IPS-18a (cell line): ENCODE data around the gene TESK1.
"Not testable (repeated sequence)": the region's sequence is repeated elsewhere in the genome, so short reads cannot be mapped to it uniquely, and the experiment has no call there.

ENCODE experiments used
- H3K27ac ChIP-seq: one replicate; pipeline ENCODE4 v1.5.1; 2013; ENCODE audit warnings: low read length
- H3K27me3 ChIP-seq: one replicate; pipeline ENCODE4 v1.6.1; 2013; ENCODE audit warnings: mild to moderate bottlenecking, low read length; ENCODE audit not compliant: control insufficient read depth, insufficient read depth
- H3K36me3 ChIP-seq: one replicate; pipeline ENCODE4 v1.6.1; 2013; ENCODE audit warnings: low read depth, low read length; ENCODE audit not compliant: control insufficient read depth
- H3K4me1 ChIP-seq: one replicate; pipeline ENCODE4 v1.6.1; 2013; ENCODE audit warnings: low read depth, low read length; ENCODE audit not compliant: control insufficient read depth
- H3K4me3 ChIP-seq: one replicate; pipeline ENCODE4 v1.5.1; 2013; ENCODE audit warnings: low read length
- H3K9ac ChIP-seq: one replicate; pipeline ENCODE4 v1.6.1; 2013; ENCODE audit warnings: mild to moderate bottlenecking, low read length, moderate library complexity
- H3K9me3 ChIP-seq: one replicate; pipeline ENCODE4 v1.6.1; 2013; ENCODE audit warnings: low read depth, low read length; ENCODE audit not compliant: control insufficient read depth

The TESK1 gene

GRCh38 chr9:35563791-35564197 lies 41.3 kb upstream of the TESK1 start:
- Histone ChIP-seq H3K27me3 (no peaks in the 10 kb centered on the region), H3K4me1 (peaks cover 5% of the 10 kb centered on the region), H3K9me3 (no peaks in the 10 kb centered on the region), H3K27ac (no peak overlapping the region), H3K36me3 (no peaks in the 10 kb centered on the region), H3K4me3 (no peak overlapping the region), H3K9ac (no peak overlapping the region)

DNA sequence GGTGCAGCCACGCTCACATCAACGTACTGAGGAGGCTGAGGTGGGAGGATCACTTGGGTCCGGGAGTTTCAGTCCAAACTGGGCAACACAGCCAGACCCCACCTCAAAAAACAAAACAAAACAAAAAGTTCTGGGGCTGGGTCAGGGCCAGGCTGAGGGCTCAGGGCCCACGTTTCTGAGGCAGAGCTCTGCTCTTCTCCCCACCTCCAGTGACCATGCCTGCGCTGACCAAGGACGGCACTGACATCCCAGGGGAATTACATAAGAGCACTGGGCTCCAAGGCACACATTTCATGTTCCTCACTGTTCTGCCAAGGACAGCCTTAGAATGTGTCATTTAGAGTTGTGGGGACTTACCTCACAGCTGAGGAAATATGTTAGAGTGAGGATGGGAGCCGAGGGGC lies 40.4 kb upstream of the TESK1 start:
- no peak overlapping the region for H3K9ac ChIP-seq
- no peaks in the 10 kb centered on the region for H3K27me3 ChIP-seq
- peaks cover 5% of the 10 kb centered on the region for H3K4me1 ChIP-seq
- no peak overlapping the region for H3K27ac ChIP-seq
- no peak overlapping the region for H3K4me3 ChIP-seq
- H3K36me3 ChIP-seq = no peaks in the 10 kb centered on the region
- H3K9me3 ChIP-seq = no peaks in the 10 kb centered on the region

DNA sequence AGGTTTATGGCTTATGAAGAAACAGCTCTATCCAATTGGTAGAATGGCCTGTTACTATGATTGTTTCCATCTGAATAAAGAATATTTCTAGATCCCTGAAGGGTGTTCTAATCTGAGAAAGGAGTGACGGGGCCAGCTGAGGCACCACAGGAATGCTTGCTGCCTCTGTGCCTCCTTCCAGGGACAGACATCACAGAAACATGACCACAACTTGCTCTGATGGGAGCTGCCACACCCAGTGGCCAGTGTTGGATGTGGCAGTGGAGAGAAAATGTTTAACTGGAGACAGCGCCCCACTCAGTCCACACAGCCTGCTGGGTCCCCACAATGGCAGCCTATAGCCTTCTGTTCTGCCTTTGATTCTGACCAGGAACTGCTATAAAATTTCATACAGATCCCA lies 38.6 kb upstream of the TESK1 start:
- Histone ChIP-seq H3K36me3 (no peaks in the 10 kb centered on the region), H3K4me1 (peaks cover 5% of the 10 kb centered on the region), H3K27me3 (no peaks in the 10 kb centered on the region), H3K4me3 (no peak overlapping the region), H3K9ac (no peak overlapping the region), H3K9me3 (no peaks in the 10 kb centered on the region), H3K27ac (no peak overlapping the region)

GRCh38 chr9:35568196-35568595 lies 36.9 kb upstream of the TESK1 start:
- H3K36me3 ChIP-seq = no peaks in the 10 kb centered on the region
- peaks cover 5% of the 10 kb centered on the region for H3K4me1 ChIP-seq
- H3K9ac ChIP-seq = no peak overlapping the region
- no peaks in the 10 kb centered on the region for H3K9me3 ChIP-seq
- no peak overlapping the region for H3K27ac ChIP-seq
- no peaks in the 10 kb centered on the region for H3K27me3 ChIP-seq
- H3K4me3 ChIP-seq = no peak overlapping the region

DNA sequence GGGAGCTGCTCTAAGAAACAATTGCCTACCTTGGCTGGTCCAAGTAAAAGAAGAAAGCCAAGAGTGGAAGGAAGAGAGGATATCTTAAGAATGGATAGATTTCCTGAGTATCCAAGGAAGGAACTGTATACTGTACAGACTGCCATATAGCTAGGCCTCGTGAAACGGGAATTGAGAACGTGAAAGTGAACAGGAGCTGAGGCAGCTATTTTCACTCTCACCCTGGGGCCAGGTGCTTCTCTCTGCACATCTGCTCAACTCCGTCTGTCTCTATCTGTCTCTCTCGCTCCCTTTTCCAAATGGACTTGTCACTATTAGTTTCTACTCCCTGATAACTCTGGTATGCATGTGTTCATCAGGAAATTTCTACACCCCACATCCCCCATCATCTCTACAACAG lies 35.9 kb upstream of the TESK1 start:
- H3K9me3 ChIP-seq = no peaks in the 10 kb centered on the region
- H3K27me3 ChIP-seq = no peaks in the 10 kb centered on the region
- no peak overlapping the region for H3K9ac ChIP-seq
- H3K36me3 ChIP-seq = no peaks in the 10 kb centered on the region
- no peak overlapping the region for H3K27ac ChIP-seq
- peaks cover under 1% of the 10 kb centered on the region for H3K4me1 ChIP-seq
- no peak overlapping the region for H3K4me3 ChIP-seq

DNA sequence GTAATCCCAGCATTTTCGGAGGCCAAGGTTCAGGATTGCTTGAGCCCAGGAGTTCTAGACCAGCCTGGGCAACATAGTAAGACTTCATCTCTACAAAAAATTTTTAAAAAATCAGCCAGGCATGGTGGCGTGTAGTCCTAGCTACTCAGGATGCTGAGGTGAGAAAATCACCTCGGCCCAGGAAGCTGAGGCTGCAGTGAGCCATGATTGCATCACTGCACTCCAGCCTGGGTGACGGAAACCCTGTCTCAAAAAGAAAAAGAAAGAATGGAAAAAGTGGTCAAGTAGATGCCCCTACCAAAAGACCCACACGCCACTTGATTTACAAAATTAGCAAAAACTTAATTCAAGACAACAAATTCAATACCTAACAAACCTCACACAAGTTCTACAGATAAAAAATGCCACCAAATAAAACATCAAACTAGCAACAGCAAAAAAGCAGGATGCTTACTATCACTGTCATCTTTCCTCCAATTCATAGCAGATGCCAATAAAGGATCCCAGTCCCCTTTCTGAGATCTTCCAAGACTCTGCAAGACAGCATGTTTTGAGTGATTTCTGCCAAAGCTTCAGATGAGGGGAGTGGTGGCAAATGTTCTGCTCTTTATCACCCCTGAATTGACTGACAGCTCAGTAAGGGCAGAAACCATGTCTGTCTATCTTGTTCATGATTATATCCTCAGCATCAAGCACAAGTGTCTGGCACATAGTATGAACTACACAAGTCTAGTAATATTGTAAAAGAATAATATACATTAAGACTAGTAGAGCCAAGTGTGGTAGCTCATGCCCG lies 34.2 kb upstream of the TESK1 start:
- Histone ChIP-seq H3K9me3 (no peaks in the 10 kb centered on the region), H3K27me3 (no peaks in the 10 kb centered on the region), H3K36me3 (no peaks in the 10 kb centered on the region), H3K9ac (no peak overlapping the region), H3K4me1 (no peaks in the 10 kb centered on the region), H3K4me3 (no peak overlapping the region), H3K27ac (no peak overlapping the region)

DNA sequence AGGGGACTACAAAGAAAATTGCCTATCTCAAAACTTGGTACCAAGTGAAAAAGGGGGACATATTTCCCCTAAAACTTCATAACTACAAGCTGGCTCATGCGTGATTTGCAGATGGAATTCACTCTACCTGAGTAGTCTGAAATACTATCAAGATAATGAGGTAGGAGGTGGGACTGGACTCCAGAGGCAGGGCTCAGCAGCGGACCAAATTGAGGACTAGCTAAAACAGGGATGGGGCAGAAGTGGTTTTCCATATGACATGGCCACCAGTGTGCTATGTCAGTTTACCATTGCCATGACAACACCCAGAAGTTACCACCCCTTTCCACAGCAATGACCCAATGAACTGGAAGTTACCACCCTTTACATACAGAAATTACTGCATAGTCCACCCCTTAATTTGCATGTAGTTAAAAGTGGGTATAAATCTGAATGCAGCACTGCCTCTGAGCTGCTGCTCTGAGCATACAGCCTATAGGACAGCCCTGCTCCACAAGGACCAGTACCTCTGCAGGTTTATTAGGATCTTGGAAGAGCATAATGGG lies 30.4 kb upstream of the TESK1 start:
- Histone ChIP-seq H3K4me3 (no peak overlapping the region), H3K36me3 (no peaks in the 10 kb centered on the region), H3K9me3 (no peaks in the 10 kb centered on the region), H3K27me3 (no peaks in the 10 kb centered on the region), H3K4me1 (no peaks in the 10 kb centered on the region), H3K9ac (no peak overlapping the region), H3K27ac (no peak overlapping the region)

DNA sequence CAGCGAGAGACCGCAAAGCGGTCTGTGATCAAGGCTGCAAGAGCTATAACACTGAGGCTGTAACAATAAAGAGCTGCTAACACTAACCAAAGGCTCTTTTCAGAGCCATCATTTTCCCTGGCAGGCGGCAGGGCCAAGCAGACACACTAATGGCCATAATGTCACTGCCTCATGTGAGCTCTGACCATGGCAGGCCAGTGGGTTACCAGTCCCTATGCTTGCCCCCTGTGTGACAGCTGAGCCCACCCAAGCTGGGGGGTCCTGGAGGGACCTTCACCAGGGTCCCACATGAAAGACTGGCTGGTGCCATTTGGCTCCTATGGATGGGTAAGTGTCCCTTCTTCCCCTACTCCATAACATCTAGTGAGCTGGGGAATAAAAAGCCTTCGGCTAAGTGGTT lies 29.6 kb upstream of the TESK1 start:
- Histone ChIP-seq H3K9me3 (no peaks in the 10 kb centered on the region), H3K27me3 (no peaks in the 10 kb centered on the region), H3K9ac (no peak overlapping the region), H3K4me1 (no peaks in the 10 kb centered on the region), H3K36me3 (no peaks in the 10 kb centered on the region), H3K27ac (no peak overlapping the region), H3K4me3 (no peak overlapping the region)

- Histone ChIP-seq H3K9ac (no peak overlapping the region), H3K4me3 (no peak overlapping the region), H3K9me3 (no peaks in the 10 kb centered on the region), H3K36me3 (no peaks in the 10 kb centered on the region), H3K27me3 (no peaks in the 10 kb centered on the region), H3K27ac (no peak overlapping the region), H3K4me1 (no peaks in the 10 kb centered on the region)
Measured at GRCh38 chr9:35577486-35577885, 27.6 kb upstream of the TESK1 start.

GRCh38 chr9:35579130-35579529 lies 25.9 kb upstream of the TESK1 start:
- Histone ChIP-seq H3K36me3 (no peaks in the 10 kb centered on the region), H3K4me3 (no peak overlapping the region), H3K27ac (no peak overlapping the region), H3K9ac (no peak overlapping the region), H3K9me3 (no peaks in the 10 kb centered on the region), H3K4me1 (no peaks in the 10 kb centered on the region), H3K27me3 (no peaks in the 10 kb centered on the region)

- not testable (repeated sequence) for H3K4me1 ChIP-seq, H3K27me3 ChIP-seq, H3K9ac ChIP-seq, H3K4me3 ChIP-seq, H3K9me3 ChIP-seq, H3K27ac ChIP-seq, H3K36me3 ChIP-seq
Measured at GRCh38 chr9:35579659-35580227, 25.3 kb upstream of the TESK1 start.

GRCh38 chr9:35583521-35583920 lies 21.5 kb upstream of the TESK1 start:
- H3K27ac ChIP-seq, H3K4me3 ChIP-seq, H3K4me1 ChIP-seq, H3K27me3 ChIP-seq, H3K9ac ChIP-seq, H3K36me3 ChIP-seq, H3K9me3 ChIP-seq: not testable (repeated sequence)
